ENCODE measurements around the gene STK11.

The STK11 gene

GRCh38 chr19:1273263-1274041 lies 67.9 kb downstream of the STK11 start:
- Histone ChIP-seq H3K27me3 (replicated peaks in 2 of 5; ENCODE audit: control insufficient read depth in 4 of 5, insufficient read depth in 5 of 5, low read length in 4 of 5) (no peaks in the 10 kb centered on the region), H3K36me3 (ENCODE audit: control insufficient read depth in 4 of 4, insufficient read depth in 4 of 4, low read length in 3 of 4) (peaks cover 2 to 55% (median 41%) of the 10 kb centered on the region in 4 experiments), H3K4me1 (ENCODE audit: control extremely low read depth in 1 of 4, control insufficient read depth in 4 of 4, insufficient read depth in 4 of 4, low read length in 3 of 4) (peaks cover 8 to 71% (median 67%) of the 10 kb centered on the region in 4 experiments), H3K27ac (ENCODE audit: insufficient read depth in 1 of 2, low read depth in 1 of 2, low read length in 2 of 2, poor library complexity in 1 of 2, severe bottlenecking in 2 of 2) (peak overlapping the region in 1 of 2 experiments; percentile 94), H3K4me3 (ENCODE audit: control insufficient read depth in 1 of 7, extremely low read depth in 1 of 7, insufficient read depth in 4 of 7, low read depth in 2 of 7, low read length in 6 of 7) (no peak overlapping the region), H3K9me3 (ENCODE audit: control extremely low read depth in 1 of 5, control insufficient read depth in 4 of 5, insufficient read depth in 2 of 5, low read depth in 1 of 5, low read length in 4 of 5) (no peaks in the 10 kb centered on the region)
- ChIA-PET POLR2A (interaction anchor here (1.8 kb wide), 1 partner anchor 29 kb away, joined by 5 read pairs; no protein-coding TSS in a partner anchor), CTCF (interaction anchor here (2.8 kb wide), 1 partner anchor 29 kb away, joined by 15 read pairs; no protein-coding TSS in a partner anchor)
- DNase-seq: no peak
- WGBS (ENCODE audit: insufficient coverage): 93% methylated on average over 21 of the region's 25 CpGs

- Histone ChIP-seq H3K4me3 (ENCODE audit: control insufficient read depth in 1 of 7, extremely low read depth in 1 of 7, insufficient read depth in 4 of 7, low read depth in 2 of 7, low read length in 6 of 7) (peak overlapping the region in 4 of 7 experiments; percentile 52 to 84 (median 78)), H3K9me3 (ENCODE audit: control extremely low read depth in 1 of 5, control insufficient read depth in 4 of 5, insufficient read depth in 2 of 5, low read depth in 1 of 5, low read length in 4 of 5) (no peaks in the 10 kb centered on the region), H3K4me1 (ENCODE audit: control extremely low read depth in 1 of 4, control insufficient read depth in 4 of 4, insufficient read depth in 4 of 4, low read length in 3 of 4) (peaks cover 8 to 67% (median 62%) of the 10 kb centered on the region in 4 experiments), H3K27me3 (replicated peaks in 2 of 5; ENCODE audit: control insufficient read depth in 4 of 5, insufficient read depth in 5 of 5, low read length in 4 of 5) (no peaks in the 10 kb centered on the region), H3K36me3 (ENCODE audit: control insufficient read depth in 4 of 4, insufficient read depth in 4 of 4, low read length in 3 of 4) (peaks cover 2 to 62% (median 48%) of the 10 kb centered on the region in 4 experiments), H3K27ac (ENCODE audit: insufficient read depth in 1 of 2, low read depth in 1 of 2, low read length in 2 of 2, poor library complexity in 1 of 2, severe bottlenecking in 2 of 2) (peak overlapping the region in 1 of 2 experiments; percentile 92)
- no peak for DNase-seq
- ChIA-PET CTCF (interaction anchor here (2.8 kb wide), 1 partner anchor 30 kb away, joined by 15 read pairs; no protein-coding TSS in a partner anchor), POLR2A (interaction anchor here (1.3 to 2.0 kb wide), 3 partner anchors 8 to 30 kb away, joined by 4 to 6 read pairs (median 5); no protein-coding TSS in a partner anchor)
- WGBS (ENCODE audit: insufficient coverage): 92% methylated on average over 43 of the region's 46 CpGs
Observed at GRCh38 chr19:1274081-1274851, 68.7 kb downstream of the STK11 start.

- ChIA-PET POLR2A (interaction anchor here (0.5 to 2.0 kb wide), 5 partner anchors 9 to 128 kb away, joined by 3 to 6 read pairs (median 4); no protein-coding TSS in a partner anchor), CTCF (interaction anchor here (1.0 to 2.8 kb wide), 3 partner anchors 8 to 31 kb away, joined by 3 to 15 read pairs (median 5); no protein-coding TSS in a partner anchor)
- no peak for DNase-seq
- peak overlapping the region in 5 of 7 experiments; percentile 39 to 84 (median 77) for H3K4me3 ChIP-seq (ENCODE audit: control insufficient read depth in 1 of 7, extremely low read depth in 1 of 7, insufficient read depth in 4 of 7, low read depth in 2 of 7, low read length in 6 of 7)
- H3K27ac ChIP-seq (ENCODE audit: insufficient read depth in 1 of 2, low read depth in 1 of 2, low read length in 2 of 2, poor library complexity in 1 of 2, severe bottlenecking in 2 of 2): peak overlapping the region in 1 of 2 experiments; percentile 92
- WGBS (ENCODE audit: insufficient coverage): 60% methylated on average over 38 of the region's 44 CpGs
- no peaks in the 10 kb centered on the region for H3K27me3 ChIP-seq (replicated peaks in 2 of 5; ENCODE audit: control insufficient read depth in 4 of 5, insufficient read depth in 5 of 5, low read length in 4 of 5)
- peaks cover 2 to 67% (median 50%) of the 10 kb centered on the region in 4 experiments for H3K36me3 ChIP-seq (ENCODE audit: control insufficient read depth in 4 of 4, insufficient read depth in 4 of 4, low read length in 3 of 4)
- no peaks in the 10 kb centered on the region for H3K9me3 ChIP-seq (ENCODE audit: control extremely low read depth in 1 of 5, control insufficient read depth in 4 of 5, insufficient read depth in 2 of 5, low read depth in 1 of 5, low read length in 4 of 5)
- H3K4me1 ChIP-seq (ENCODE audit: control extremely low read depth in 1 of 4, control insufficient read depth in 4 of 4, insufficient read depth in 4 of 4, low read length in 3 of 4): peaks cover 6 to 64% (median 57%) of the 10 kb centered on the region in 4 experiments
Observed at GRCh38 chr19:1274852-1275259, 69.3 kb downstream of the STK11 start.

GRCh38 chr19:1275260-1275975 lies 69.8 kb downstream of the STK11 start, which contains the start of gene FAM174C:
TSS of gene FAM174C (plus strand) at chr19:1275530. CDS start at chr19:1275550, 20 bp downstream.
- whole genome bisulfite sequencing (ENCODE audit: insufficient coverage): under 1% methylated on average over 72 of the region's 98 CpGs
- Histone ChIP-seq H3K9me3 (ENCODE audit: control extremely low read depth in 1 of 5, control insufficient read depth in 4 of 5, insufficient read depth in 2 of 5, low read depth in 1 of 5, low read length in 4 of 5) (no peaks in the 10 kb centered on the region), H3K36me3 (ENCODE audit: control insufficient read depth in 4 of 4, insufficient read depth in 4 of 4, low read length in 3 of 4) (peaks cover 2 to 72% (median 50%) of the 10 kb centered on the region in 4 experiments), H3K27me3 (replicated peaks in 2 of 5; ENCODE audit: control insufficient read depth in 4 of 5, insufficient read depth in 5 of 5, low read length in 4 of 5) (no peaks in the 10 kb centered on the region), H3K4me3 (ENCODE audit: control insufficient read depth in 1 of 7, extremely low read depth in 1 of 7, insufficient read depth in 4 of 7, low read depth in 2 of 7, low read length in 6 of 7) (peak within 1 kb of the TSS; percentile 39 to 84 (median 76)), H3K27ac (ENCODE audit: insufficient read depth in 1 of 2, low read depth in 1 of 2, low read length in 2 of 2, poor library complexity in 1 of 2, severe bottlenecking in 2 of 2) (peak within 1 kb of the TSS; percentile 88 to 92), H3K4me1 (ENCODE audit: control extremely low read depth in 1 of 4, control insufficient read depth in 4 of 4, insufficient read depth in 4 of 4, low read length in 3 of 4) (peaks cover 3 to 58% (median 52%) of the 10 kb centered on the region in 4 experiments)
- DNase-seq: peak; percentile 99
- CTCF ChIA-PET: interaction anchor here (1.0 to 1.7 kb wide), 2 partner anchors 9 to 31 kb away, joined by 3 to 5 read pairs; no protein-coding TSS in a partner anchor
- POLR2A ChIA-PET: interaction anchor here (0.5 to 2.0 kb wide), 5 partner anchors 9 to 127 kb away, joined by 3 to 6 read pairs (median 4); no protein-coding TSS in a partner anchor

GRCh38 chr19:1275976-1276627 lies 70.5 kb downstream of the STK11 start:
- Histone ChIP-seq H3K9me3 (ENCODE audit: control extremely low read depth in 1 of 5, control insufficient read depth in 4 of 5, insufficient read depth in 2 of 5, low read depth in 1 of 5, low read length in 4 of 5) (no peaks in the 10 kb centered on the region), H3K4me3 (ENCODE audit: control insufficient read depth in 1 of 7, extremely low read depth in 1 of 7, insufficient read depth in 4 of 7, low read depth in 2 of 7, low read length in 6 of 7) (peak overlapping the region; percentile 33 to 84 (median 76)), H3K27ac (ENCODE audit: insufficient read depth in 1 of 2, low read depth in 1 of 2, low read length in 2 of 2, poor library complexity in 1 of 2, severe bottlenecking in 2 of 2) (peak overlapping the region in 1 of 2 experiments; percentile 92), H3K36me3 (ENCODE audit: control insufficient read depth in 4 of 4, insufficient read depth in 4 of 4, low read length in 3 of 4) (peaks cover 2 to 66% (median 45%) of the 10 kb centered on the region in 4 experiments), H3K4me1 (ENCODE audit: control extremely low read depth in 1 of 4, control insufficient read depth in 4 of 4, insufficient read depth in 4 of 4, low read length in 3 of 4) (peaks cover 0 to 52% (median 45%) of the 10 kb centered on the region in 4 experiments), H3K27me3 (replicated peaks in 2 of 5; ENCODE audit: control insufficient read depth in 4 of 5, insufficient read depth in 5 of 5, low read length in 4 of 5) (no peaks in the 10 kb centered on the region)
- ChIA-PET CTCF (interaction anchor here (1.7 kb wide), 1 partner anchor 9 kb away, joined by 5 read pairs; no protein-coding TSS in a partner anchor), POLR2A (interaction anchor here (2.0 kb wide), 1 partner anchor 10 kb away, joined by 6 read pairs; no protein-coding TSS in a partner anchor)
- 0% methylated on average over 19 of the region's 43 CpGs for WGBS (ENCODE audit: insufficient coverage)
- DNase-seq: no peak
